ENCODE data around the gene DNASE1.
A peak's percentile ranks its signal among the peaks of the same experiment; 100 is the strongest.
"Not testable (repeated sequence)": the region's sequence is repeated elsewhere in the genome, so short reads cannot be mapped to it uniquely, and the experiment has no call there.

Gene DNASE1, protein sequence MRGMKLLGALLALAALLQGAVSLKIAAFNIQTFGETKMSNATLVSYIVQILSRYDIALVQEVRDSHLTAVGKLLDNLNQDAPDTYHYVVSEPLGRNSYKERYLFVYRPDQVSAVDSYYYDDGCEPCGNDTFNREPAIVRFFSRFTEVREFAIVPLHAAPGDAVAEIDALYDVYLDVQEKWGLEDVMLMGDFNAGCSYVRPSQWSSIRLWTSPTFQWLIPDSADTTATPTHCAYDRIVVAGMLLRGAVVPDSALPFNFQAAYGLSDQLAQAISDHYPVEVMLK

DNA sequence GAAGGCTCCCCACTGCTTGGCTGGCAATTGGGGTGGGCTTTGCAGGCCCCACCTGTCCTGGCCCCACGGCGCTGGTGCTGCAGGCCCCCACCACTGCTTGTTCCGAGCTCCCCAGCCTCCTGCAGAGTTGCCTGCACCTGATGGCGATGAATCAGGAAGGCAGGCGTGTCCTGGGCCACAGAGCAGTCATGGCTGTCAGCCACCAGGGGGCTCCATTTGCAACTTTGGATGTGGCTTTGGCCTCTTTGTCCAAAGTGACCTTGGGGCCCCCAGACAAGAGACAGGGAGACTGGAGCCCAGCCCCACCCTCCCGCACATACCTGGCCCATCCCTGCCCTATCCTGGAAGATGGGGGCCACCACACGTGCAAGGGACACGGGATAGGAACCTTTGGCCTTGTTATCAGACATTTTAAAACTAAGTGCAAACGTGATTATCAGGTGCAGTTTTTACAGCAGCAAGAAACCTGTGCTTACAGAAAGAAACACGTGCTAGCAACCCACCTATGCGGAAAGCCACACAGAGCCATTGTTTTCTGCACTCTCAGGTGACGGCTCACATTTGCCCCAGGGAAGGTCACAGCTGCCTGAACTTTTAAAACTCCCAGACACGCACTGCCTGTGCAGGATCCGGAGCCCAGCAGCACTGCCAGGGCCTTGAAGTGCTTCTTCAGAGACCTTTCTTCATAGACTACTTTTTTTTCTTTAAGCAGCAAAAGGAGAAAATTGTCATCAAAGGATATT is at the start of gene DNASE1:
DNASE1 (plus strand) TSS at position 443 of the 743 bp plus-strand sequence. CDS start 683 bp downstream, outside the sequence.
- DNase-seq, result peak; percentile 14

DNA sequence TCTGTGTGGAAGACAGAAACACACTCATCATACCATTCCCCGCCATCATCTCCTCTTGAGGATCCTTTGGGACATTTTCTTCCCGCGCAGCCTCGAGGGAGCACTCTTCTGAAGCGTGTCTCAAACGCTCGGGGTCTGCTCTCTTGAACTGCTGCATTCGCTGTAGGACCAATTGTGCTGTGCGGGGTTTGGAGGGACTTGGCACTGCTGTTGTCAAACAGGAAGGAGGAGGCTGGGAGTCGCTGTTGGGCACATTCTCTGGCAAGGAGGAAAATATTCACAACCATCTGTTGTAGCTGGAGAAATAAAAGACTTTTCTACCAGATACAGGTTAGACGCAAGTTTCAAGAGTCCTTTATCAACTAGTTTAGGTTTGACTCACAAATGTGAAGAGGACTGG is 48.0 kb upstream of the DNASE1 start:
- no peak for DNase-seq

DNA sequence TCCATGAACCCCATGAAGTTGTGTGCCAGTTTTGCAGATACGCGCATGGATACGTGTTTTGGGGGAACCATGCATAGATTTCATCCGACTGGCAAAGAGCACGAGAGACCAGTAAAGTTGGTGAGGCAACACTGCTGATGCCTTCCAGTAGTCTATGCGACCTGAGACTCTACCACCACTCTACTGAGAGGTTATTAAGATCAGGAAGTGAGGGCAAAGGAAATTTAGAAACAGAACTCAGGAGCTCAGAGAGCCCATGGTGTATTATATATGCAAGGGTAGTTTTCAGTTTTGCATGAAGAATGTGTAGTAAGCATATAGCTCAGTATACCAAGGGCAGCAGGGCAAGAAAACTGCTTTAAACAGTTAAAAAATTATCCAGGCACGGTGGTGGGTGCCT is 47.3 kb upstream of the DNASE1 start:
- DNase-seq, result no peak

DNA sequence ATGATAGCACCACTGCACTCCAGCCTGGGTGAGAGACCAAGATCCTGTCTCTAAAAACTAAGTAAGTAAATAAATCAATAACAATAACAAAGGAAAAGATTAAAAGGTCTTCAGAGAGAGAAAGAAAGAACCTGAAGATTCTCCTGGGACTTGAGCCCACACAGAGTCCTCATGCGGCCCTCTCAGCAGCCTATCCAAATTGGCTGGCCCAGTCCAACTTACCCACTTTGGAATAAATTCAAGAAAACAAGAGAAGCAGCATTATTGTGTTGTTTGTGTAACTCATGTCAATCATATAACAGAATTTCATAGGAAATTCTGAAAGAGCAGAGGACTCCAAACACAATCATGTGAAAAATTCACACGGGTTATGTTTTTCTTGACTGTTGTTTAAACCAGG is 46.9 kb upstream of the DNASE1 start:
- DNase-seq, result no peak

DNA sequence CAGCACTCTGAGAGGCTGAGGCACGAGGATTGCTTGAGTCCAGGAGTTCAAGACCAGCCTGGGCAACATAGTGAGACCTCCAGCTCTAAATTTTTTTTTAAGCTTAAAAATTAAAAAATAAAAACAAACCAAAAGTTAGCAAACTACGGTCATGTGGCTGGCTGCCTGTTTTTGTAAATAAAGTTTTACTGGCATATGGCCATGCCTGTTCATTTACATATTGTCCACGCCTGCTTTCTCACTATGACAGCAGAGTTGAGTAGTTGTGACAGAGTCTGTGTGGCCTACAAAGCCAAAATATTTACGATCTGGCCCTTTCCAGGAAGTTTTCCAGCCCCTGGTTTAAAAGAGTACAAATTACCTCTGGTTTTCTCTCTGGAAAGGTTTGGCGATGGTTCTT is 46.4 kb upstream of the DNASE1 start:
- DNase-seq, result no peak

DNA sequence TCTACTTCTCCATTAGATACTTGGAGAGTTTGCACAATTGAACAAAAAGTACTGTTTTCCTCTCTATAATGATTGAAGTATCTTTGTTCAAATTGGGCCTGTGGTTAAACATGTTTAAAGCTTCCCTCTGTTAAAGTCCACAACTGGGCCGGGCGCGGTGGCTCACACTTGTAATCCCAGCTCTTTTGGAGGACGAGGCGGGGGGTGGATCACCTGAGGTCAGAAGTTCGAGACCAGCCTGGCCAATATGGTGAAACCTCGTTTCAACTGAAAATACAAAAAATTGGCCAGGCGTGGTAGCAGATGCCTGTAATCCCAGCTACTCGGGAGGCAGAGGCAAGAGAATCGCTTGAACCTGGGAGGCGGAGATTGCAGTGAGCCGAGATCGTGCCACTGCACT is 45.5 kb upstream of the DNASE1 start:
- not testable (repeated sequence) for DNase-seq

DNA sequence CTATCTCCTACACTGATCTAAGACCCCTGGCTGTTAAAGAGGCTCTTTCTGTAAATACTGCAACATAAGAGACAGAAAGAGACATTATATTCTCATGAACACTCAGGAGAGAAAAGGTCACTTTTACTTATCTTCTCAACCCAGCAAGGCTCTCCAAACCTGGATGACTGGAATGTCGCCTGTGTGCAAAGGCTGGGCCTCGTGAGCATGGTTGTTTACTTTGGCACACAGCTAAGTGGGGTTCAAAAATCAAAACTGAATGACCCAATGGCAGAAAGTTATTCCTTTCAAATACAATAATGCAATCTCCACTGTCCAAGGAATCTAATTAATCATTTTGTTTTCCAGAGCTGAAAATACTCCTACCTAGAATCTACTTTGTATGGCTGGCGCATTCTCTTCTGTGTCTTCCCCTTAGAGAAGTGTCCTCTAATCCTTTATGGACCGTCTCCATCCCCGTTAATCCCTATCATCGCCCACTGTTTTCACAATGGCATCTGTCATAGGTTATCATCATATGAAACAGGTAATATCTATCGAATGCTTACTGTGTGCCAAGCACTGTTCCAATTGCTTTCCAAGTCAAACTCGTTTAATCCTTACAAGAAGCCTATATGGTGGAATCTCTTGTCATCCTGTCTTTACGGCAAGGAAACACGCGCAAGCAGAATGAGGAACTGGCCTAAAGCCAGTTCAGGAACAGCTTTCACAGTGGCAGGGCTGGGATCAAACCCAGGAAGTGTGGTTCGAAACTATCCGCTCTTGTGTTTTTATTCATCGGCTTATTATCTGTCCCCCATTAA is 44.4 kb upstream of the DNASE1 start:
- DNase-seq, result no peak

DNA sequence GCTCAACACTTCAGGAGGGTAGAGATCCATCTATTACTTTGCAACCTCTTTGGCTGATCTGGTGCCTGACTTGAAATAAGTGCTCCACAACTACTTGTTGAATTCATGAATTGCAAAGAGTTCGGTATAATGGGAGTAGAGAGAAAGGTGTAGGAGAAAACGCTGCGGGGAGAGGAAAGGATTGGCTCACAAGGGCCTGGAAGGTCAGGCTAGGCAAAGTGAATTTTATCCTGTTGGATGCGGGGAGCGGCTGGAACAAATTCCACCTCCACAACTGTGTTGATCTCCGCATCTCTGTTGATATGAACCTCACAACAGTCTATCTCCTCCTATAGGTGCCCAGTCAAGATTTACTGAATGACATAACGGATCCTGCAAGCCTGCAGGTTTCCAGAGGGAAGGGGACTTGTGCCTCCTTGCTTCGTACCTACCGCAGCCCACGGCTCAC is 43.8 kb upstream of the DNASE1 start:
- DNase-seq, result no peak

DNA sequence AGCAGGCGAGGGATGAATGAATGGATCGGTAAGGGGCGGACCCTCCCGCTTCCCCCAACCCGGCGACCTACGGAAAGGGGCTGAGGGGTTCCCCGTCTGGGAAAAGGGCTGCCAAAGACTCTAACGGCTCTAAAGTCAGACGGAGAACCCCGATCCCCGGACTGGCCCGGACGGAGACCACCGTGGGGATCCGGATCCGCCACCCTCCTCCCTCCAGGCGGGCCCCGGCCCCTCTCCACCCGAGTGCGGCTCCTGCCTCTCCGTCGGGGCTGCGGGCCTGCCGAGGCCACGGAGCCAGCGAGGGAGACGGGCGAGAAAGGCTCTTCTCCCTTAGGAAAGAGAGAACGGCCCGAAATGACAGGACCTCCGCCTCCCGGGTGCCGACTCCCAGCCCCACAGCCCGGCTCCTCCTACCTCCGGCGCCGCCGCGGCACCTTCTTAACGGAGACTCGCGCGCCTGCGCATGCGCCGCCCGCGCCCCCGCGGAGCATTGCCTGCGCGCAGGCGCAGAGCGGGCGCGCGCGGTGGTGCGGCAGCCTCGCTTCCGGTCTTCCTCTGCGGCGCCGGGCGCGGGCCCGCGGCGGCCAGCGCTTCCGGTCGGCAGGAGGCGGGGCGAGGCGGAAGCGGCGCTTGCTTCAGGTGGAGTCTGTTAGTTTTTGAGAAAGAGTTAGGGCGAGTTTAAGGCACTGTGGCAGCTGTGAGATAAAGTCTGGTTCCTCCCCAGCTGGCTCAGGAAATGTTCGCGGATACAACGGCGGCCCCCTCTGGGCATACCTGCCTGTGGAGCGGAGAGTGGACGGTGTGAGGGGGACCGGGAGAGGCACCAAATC is 43.1 kb upstream of the DNASE1 start, which contains the start of gene SLX4:
SLX4 (minus strand) TSS at position 461 of the 830 bp plus-strand sequence. CDS start 2,642 bp downstream, outside the sequence.
- peak; percentile 87 for DNase-seq

DNA sequence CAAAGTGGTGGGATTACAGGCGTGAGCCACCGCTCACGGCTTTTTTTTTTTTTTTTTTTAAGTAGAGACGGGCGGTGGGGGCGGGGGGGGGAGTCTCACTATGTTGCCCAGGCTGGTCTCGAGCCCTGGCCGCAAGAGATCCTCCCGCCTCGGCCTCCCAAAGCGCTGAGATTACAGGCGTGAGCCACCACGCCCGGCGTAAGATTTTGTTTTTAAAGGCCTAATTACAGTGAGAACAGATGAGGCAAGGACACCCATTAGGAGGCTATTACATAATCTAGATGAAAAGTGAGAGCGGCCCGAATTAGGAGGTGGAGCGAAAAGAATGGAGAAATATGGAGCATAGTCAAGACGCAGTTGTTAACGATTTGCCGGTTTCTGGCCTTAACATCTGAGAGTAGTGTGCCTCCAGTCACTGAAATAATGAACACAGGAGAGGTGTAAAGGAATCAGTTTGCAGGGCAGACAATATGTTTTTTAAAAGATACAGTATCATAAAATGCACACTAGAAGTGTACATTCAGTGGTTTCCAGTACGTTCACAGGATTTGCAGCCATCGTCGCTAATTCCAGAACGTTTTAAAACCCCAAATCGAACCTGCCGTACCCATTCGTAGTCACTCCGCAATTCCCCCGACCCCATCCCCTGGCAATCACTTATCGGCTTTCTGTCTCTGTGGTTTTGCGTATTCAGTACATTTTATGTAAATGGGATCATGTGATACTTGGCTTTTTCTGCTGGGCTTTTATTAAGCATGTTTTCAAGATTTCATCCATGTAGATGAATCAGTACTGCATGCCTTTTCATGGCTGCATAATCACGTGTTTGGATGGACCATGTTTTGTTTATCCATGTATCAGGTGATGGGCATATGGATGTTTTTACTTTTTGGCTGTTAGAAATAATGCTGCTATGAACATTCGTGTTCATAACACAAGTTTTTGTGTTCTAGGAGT is 41.7 kb upstream of the DNASE1 start:
- no peak for DNase-seq

DNA sequence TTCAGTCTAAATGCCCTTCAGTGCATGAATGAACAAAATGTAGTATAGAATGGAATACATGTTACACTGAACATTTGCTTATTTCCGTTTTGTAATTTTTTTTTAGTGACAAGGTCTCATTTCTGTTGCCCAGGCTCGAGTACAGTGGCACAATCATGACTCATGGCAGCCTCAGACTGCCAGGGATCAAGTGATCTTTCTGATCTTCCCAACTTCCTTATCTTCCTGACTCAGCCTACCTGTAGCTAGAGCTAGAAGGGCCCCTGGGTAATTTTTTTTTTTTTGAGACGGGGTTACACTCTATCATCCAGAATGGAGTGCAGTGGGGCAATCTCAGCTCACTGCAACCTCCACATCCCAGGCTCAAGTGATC is 35.7 kb upstream of the DNASE1 start:
- DNase-seq, result no peak

DNA sequence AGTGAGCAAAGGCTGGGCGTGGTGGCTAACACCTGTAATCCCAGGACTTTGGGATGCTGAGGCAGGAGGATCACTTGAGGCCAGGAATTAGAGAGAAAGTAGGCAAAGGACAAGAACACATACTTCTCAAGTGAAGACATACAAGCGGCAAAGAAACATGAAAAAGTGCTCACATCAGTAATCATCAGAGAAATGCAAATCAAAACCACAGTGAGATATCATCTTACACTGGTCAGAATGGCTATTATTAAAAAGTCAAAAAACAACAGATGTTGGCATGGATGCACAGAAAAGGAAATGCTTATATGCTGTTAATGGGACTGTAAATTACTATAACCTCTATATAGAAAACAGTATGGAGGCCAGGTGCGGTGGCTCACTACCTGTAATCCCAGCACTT is 30.8 kb upstream of the DNASE1 start:
- DNase-seq, result no peak

DNA sequence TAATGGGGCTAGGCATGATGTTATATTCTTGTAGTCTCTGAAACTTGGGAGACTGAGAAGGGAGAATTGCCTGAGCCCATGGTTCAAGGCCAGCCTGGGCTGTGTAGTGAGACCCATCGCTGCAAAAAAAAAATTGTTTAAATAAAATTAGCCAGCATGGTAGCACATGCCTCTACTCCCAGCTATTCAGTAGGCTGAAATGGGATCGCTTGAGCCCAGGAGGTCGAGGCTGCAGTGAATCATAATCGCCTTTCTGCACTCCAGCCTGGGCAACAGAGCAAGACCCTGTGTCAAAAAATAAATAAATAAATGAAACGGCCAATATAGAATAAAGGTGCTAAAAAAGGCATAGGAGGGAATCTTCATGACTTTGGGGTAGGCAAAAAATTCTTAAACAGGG is 29.2 kb upstream of the DNASE1 start:
- DNase-seq, result no peak

DNA sequence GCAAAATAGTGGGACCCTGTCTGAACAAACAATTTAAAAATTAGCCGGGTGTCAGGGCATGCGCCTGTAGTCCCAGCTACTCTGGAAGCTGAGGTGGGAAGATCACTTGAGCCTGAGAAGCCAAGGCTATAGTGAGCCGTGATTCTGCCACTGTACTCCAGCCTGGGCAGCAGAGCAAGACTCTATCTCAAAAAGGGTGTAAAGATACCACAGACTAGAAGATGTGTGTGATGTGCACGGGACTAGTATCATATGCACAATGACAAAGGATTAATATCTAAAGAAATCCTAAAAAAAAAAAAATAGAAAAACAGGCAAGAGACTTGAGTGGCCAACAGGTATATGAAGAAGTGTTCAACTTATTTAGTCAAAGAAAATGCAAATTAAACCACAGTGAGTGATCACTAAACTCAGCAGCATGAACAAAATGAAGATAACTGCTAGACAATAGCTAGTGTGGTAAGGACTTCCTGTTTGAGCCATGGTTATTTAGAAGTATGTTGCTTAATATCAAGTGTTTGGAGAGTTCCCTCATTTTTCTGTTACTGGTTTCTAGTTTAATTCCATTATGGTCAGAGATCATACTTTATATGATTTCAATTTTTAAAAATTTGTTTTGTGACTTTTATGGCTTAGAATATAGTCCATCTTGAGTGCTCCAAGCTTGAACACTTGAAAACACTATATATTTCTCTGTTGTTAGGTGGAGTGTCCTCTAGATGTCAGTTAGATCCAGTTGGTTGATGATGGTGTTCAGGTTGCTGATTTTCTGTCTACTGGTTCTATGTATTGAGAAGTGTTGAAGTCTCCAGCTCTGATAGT is 28.4 kb upstream of the DNASE1 start:
- no peak for DNase-seq

DNA sequence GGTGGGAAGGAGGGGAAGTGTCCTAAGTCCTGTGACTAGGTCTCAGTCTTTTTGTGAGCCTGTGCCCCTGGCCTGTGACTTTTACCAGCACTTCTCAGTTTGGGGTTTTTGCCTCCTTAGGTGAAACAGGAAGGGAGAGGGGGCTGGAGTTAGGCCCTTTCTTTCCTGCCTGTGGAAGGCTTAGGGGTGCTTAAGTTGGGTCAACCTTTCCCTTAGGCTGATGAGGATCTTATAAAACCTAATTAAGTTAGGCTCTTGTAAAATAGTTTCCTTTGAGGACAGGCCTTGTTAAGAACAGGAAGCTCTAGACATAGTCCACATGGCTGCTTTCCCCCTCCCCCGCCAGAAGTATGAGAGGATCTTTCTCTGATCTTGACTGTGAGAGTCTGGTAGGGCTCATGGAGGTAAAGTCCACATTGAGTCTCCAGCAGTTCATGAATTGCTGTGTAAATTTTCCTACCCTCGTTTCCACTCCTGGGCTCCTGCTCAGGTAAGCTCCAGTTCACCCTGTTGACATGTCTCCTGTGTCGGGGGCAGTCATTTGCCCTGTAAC is 17.0 kb upstream of the DNASE1 start:
- DNase-seq, result no peak

DNA sequence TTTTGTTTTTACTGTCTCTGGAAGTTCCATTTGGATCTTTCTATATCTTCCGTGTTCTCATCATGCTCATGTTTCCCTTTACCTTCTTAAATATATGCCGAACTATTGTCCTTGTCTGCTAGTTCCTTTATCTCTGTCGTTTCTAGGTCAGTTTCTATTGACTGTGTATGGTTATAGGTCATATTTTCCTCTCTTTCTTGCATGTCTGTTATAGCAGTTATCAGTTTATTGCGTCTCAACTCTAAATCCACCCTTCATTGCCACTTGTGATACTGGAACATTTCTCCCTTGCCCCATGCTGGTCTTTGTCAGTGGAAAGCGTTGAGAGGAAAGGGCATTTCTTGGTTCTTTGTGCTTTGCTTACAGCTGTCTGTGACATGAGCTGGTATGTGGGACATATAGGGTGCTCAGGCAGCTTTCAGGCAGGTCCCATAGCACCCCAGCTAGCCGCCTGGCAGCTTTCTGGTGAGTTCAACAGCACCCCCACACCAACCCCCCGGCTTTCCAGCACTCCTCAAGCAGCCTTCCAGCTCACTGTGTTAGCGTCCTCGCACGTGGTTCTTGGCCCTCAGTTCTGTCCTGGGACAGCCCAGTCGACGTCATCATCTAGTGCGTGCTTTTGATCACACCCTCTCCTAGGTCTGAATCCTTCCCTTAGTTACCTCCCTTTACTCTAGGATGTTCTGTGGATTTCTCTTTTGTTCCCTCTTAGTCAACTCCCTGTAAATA is 15.4 kb upstream of the DNASE1 start:
- DNase-seq, result no peak

DNA sequence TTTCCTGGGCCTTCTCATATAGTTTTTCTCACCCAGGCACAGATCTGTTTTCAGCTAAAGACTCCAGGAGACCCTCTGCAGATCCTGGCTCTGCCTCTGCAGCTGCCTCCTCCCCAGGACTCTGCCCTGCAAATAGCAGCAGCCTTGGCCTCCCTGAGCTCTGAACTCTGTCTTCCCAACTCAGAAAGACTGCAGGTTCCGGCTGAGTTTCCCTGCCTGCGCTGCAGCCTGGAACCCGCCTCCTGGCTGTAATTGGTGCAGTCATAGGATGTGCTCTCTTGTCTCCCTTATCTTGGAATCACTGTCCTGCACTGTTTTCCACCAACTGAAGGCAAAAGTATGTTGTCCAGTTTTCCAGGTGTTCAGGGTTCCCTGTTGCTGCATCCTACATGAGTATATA is 14.3 kb upstream of the DNASE1 start:
- no peak for DNase-seq

DNA sequence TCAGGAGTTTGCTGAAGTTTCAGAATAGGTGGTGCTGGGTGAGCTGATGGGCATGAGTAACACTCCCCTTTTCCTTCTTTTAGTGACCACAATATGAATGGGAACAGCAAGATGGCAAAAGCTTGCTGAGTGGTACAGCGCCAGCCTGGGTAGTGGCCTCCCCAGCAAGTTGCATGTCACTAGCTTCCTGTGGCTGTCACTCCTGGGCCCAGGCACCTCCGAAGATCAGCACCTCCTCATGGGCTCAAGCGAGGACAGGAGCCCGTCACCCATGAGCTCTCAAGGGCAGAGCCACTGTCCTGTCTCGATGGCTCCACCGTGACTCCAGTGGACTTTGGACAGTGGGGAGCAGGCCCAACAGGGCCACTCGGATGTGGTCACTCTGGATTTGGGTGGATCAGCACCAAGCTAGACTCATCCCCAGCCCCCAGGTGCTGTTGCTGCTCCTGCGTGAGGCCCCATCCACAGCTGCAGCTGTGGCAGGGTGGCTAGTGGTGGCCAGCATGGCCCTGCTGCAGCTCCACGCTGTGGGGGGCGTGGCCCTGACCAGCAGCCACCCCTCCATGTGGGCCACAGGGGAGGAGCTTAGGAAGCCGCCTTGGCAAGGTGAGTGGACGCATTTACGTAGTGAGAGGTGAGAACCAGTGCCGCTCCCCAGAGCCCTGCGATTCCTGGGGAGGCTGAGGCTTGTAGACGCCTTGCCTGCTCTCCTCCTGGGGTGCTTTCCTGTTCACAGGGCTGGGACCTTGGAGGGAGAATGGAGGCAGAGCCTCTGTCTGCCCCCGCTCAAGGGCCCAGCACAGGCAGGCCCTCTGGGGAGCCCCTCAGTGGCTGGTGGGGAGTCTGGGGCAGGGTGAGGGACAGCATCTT is 13.6 kb upstream of the DNASE1 start:
- no peak for DNase-seq

Measured in midbrain (tissue), 1 donor.